Right kidney (tissue), 1 donor: ENCODE data around the gene RPS28.
"Not testable (repeated sequence)": the region's sequence is repeated elsewhere in the genome, so short reads cannot be mapped to it uniquely, and the experiment has no call there.

Experiments
- DNase-seq: peaks from one replicate; pipeline ENCODE4 v3.0.0-alpha.2; 2016

Gene RPS28

GRCh38 chr19:8318835-8319234, 2.5 kb upstream of the RPS28 start:
- DNase-seq = not testable (repeated sequence)

GRCh38 chr19:8319807-8320520, 1.3 kb upstream of the RPS28 start:
- no peak for DNase-seq

- no peak for DNase-seq
Measured at GRCh38 chr19:8320564-8321066, 681 bp upstream of the RPS28 start.

- no peak for DNase-seq
Measured at GRCh38 chr19:8321986-8322637, 816 bp downstream of the RPS28 start.

- no peak for DNase-seq
Measured at GRCh38 chr19:8322638-8322997, 1.3 kb downstream of the RPS28 start.

- DNase-seq = no peak
Measured at GRCh38 chr19:8323781-8324185, 2.5 kb downstream of the RPS28 start.

GRCh38 chr19:8324186-8325050, 3.1 kb downstream of the RPS28 start:
- DNase-seq = no peak

- DNase-seq = no peak
Measured at GRCh38 chr19:8325454-8325853, 4.2 kb downstream of the RPS28 start.

- DNase-seq = no peak
Measured at GRCh38 chr19:8329996-8330395, 8.7 kb downstream of the RPS28 start.

GRCh38 chr19:8331263-8331845, 10.1 kb downstream of the RPS28 start:
- DNase-seq = no peak

- DNase-seq = no peak
Measured at GRCh38 chr19:8332976-8333766, 11.9 kb downstream of the RPS28 start.

GRCh38 chr19:8333767-8334457, 12.6 kb downstream of the RPS28 start:
- peak; percentile 47 for DNase-seq

GRCh38 chr19:8334458-8335342, 13.4 kb downstream of the RPS28 start:
- peak; percentile 63 for DNase-seq

GRCh38 chr19:8335343-8336071, 14.2 kb downstream of the RPS28 start:
- no peak for DNase-seq

GRCh38 chr19:8336072-8336569, 14.8 kb downstream of the RPS28 start:
- DNase-seq = no peak

GRCh38 chr19:8336660-8337059, 15.4 kb downstream of the RPS28 start:
- no peak for DNase-seq

GRCh38 chr19:8337728-8338127, 16.4 kb downstream of the RPS28 start:
- DNase-seq = no peak

- no peak for DNase-seq
Measured at GRCh38 chr19:8338835-8339234, 17.5 kb downstream of the RPS28 start.
